Measurements from ENCODE around the gene CADM1.

DNA sequence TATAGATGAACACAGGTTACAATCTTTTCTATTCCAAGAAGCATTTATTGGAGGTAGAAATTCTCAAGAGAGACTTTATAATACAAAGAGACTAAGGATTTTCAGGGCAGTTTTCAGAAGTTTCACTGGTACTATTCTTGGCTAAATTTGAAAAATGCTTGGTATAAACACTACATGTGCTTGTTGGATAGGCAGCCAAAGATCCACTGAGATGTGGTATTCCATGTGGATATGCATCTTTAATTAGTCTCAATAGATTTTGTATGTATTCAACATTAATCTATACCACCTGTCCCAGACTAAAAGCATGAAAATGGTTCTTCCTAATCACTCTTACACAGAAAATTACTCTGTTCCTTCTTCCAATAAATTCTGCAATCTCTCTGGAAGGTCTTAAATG lies 232.6 kb downstream of the CADM1 start:
- TF ChIP-seq, protein P1, sequence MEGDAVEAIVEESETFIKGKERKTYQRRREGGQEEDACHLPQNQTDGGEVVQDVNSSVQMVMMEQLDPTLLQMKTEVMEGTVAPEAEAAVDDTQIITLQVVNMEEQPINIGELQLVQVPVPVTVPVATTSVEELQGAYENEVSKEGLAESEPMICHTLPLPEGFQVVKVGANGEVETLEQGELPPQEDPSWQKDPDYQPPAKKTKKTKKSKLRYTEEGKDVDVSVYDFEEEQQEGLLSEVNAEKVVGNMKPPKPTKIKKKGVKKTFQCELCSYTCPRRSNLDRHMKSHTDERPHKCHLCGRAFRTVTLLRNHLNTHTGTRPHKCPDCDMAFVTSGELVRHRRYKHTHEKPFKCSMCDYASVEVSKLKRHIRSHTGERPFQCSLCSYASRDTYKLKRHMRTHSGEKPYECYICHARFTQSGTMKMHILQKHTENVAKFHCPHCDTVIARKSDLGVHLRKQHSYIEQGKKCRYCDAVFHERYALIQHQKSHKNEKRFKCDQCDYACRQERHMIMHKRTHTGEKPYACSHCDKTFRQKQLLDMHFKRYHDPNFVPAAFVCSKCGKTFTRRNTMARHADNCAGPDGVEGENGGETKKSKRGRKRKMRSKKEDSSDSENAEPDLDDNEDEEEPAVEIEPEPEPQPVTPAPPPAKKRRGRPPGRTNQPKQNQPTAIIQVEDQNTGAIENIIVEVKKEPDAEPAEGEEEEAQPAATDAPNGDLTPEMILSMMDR (IDR thresholded peaks at IDR 0.05): no peak
- TF ChIP-seq POLR2AphosphoS5 (IDR thresholded peaks at IDR 0.05) (no peak), EP300 (IDR thresholded peaks at IDR 0.05) (no peak)

Data from stomach (tissue), 4 donors.